SU-DHL-6 (cell line): ENCODE measurements around the gene PIGB.

Experiments
- EZH2phosphoT487 ChIP-seq: fragments of 200-600 bp; sonication (generic), shearing (Covaris generic); conservative IDR thresholded peaks from 2 replicates; pipeline ENCODE4 v1.6.1; 2018; ENCODE audit warnings: mild to moderate bottlenecking, antibody characterized with exemption, low read length, moderate library complexity, mixed read lengths
- TF ChIP-seq, protein P1 (sequence below): fragments of 200-600 bp; sonication (generic); IDR thresholded peaks from one replicate; pipeline ENCODE4 v1.5.1; 2017; ENCODE audit warnings: antibody characterized with exemption, mild to moderate bottlenecking, low read length, moderate library complexity; ENCODE audit not compliant: insufficient read depth, poor library complexity, severe bottlenecking

GRCh38 chr15:55356985-55357585 is 38.1 kb downstream of the PIGB start:
- TF ChIP-seq, protein P1, sequence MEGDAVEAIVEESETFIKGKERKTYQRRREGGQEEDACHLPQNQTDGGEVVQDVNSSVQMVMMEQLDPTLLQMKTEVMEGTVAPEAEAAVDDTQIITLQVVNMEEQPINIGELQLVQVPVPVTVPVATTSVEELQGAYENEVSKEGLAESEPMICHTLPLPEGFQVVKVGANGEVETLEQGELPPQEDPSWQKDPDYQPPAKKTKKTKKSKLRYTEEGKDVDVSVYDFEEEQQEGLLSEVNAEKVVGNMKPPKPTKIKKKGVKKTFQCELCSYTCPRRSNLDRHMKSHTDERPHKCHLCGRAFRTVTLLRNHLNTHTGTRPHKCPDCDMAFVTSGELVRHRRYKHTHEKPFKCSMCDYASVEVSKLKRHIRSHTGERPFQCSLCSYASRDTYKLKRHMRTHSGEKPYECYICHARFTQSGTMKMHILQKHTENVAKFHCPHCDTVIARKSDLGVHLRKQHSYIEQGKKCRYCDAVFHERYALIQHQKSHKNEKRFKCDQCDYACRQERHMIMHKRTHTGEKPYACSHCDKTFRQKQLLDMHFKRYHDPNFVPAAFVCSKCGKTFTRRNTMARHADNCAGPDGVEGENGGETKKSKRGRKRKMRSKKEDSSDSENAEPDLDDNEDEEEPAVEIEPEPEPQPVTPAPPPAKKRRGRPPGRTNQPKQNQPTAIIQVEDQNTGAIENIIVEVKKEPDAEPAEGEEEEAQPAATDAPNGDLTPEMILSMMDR, result no peak
- TF ChIP-seq EZH2phosphoT487, result no peak
